GM12872 (cell line): ENCODE results near the gene SOX14.

Experiments used
- TF ChIP-seq, protein P1 (sequence below): IDR thresholded peaks from 3 replicates; pipeline ENCODE4 v1.5.1; 2011; ENCODE audit warnings: low read depth, mild to moderate bottlenecking, low read length, moderate library complexity; ENCODE audit not compliant: insufficient read depth

Gene SOX14

GRCh38 chr3:137759505-137759904 is 4.6 kb upstream of the SOX14 start:
- TF ChIP-seq, protein P1, sequence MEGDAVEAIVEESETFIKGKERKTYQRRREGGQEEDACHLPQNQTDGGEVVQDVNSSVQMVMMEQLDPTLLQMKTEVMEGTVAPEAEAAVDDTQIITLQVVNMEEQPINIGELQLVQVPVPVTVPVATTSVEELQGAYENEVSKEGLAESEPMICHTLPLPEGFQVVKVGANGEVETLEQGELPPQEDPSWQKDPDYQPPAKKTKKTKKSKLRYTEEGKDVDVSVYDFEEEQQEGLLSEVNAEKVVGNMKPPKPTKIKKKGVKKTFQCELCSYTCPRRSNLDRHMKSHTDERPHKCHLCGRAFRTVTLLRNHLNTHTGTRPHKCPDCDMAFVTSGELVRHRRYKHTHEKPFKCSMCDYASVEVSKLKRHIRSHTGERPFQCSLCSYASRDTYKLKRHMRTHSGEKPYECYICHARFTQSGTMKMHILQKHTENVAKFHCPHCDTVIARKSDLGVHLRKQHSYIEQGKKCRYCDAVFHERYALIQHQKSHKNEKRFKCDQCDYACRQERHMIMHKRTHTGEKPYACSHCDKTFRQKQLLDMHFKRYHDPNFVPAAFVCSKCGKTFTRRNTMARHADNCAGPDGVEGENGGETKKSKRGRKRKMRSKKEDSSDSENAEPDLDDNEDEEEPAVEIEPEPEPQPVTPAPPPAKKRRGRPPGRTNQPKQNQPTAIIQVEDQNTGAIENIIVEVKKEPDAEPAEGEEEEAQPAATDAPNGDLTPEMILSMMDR: no peak

- TF ChIP-seq, protein P1: no peak
These were observed 3.6 kb upstream of the SOX14 start for GRCh38 chr3:137760341-137761098.

DNA sequence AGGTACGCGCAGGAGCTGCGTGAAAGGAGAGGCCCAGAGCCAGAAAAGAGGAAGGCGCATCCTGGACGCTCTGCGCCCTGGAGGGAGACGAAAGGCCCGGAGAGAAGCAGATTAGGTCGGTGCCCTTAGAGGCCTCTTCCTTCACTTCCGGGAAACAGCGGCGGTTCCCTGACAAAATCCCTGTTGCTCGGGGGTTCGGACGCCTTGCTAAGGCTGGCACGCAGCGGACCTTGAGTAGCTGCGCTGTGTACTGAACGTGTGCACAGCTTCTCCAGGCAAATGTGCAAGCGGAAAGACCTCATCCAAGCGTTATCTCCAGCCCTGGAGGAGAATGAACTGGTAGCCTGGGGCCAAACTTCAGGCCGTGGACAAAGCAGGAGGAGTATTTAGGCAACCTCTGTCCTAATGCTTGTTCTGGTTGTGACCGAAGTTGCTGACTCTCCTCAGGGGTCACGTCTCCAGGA is 3.0 kb upstream of the SOX14 start:
- TF ChIP-seq, protein P1: no peak

- TF ChIP-seq, protein P1: no peak
These were observed 2.3 kb upstream of the SOX14 start for GRCh38 chr3:137761563-137762503.

GRCh38 chr3:137762674-137763593 is 1.2 kb upstream of the SOX14 start:
- TF ChIP-seq, protein P1: no peak

DNA sequence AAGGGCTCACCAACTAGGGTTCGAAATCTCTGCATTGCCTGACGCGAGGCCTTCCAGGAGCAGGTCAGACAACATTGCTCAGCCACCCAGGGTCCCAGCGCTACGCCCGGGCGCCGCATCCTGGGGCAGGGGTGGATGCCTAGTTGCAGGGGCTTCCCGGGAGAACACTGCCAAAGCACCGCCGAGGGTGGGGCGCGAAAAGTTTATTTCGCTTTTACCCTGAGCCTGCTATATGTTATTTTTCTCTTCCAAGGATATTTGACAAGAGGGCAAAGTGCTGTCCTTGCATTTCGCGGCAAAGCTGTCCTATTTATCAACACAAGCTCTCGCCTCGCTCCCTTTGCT is 549 bp upstream of the SOX14 start:
- TF ChIP-seq, protein P1: no peak
